Fibroblast of skin of right quadriceps (primary cell): ENCODE results near the gene FBH1.
"Not testable (repeated sequence)": the region's sequence is repeated elsewhere in the genome, so short reads cannot be mapped to it uniquely, and the experiment has no call there.

Experiments used
- DNase-seq: peaks from one replicate; pipeline ENCODE4 v3.0.0-alpha.2; 2013

Gene FBH1

GRCh38 chr10:5905854-5906507, 15.9 kb downstream of the FBH1 start:
- no peak for DNase-seq

DNA sequence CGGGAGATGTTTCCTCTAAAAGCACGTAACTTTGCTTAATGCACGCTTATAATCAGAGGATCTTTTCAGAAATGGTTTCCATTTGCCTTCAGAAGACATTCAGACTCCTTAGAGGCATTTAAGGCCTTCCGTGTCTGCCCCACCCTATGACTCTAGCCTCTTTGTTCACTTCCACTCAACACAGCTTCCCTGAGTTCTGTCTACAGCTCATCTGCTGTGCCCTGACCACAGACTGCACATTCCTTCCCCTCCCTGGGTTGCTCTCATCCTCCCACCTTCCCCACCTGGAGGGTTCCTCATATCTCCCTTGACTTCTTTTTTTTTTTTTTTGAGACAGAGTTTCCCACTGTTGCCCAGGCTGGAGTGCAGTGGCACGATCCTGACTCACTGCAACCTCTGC, 16.6 kb downstream of the FBH1 start:
- no peak for DNase-seq

- not testable (repeated sequence) for DNase-seq
Measured at GRCh38 chr10:5908676-5909075, 18.6 kb downstream of the FBH1 start.

DNA sequence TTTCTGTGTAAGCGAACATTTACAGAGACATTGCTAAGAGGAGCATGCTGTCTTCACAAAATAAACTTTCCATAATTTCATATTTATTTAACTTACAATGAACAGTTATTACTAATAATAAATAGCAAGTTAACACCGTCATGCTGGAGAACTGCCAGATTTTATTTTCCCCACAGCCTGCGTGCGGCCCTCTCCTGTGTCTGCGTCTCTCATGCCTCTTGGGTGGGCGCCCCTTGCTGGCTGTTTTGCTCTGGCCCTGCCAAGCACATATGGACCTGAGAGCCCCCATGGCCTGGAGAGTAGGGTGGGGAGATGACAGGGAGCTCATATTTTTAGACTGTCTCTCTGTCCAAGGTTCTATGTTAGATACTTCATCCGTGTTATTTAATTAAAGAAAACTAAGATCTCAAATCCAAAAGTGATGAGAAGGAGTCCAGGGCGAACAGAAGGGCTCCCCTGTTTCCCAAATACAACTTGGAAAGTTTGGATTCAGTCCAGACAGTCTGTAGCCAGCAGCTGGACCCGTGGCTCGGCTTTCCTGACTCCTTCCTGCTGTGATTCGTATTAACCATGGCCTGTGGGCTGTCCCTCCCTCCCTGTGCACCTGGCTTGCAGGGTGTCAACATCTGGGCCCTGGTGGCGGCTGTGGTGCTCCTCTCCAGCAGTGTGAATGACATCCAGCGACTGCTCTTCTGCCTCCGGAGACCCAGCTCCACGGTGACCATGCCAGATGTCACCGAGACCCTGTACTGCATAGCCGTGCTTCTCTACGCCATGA, 20.5 kb downstream of the FBH1 start:
- no peak for DNase-seq

DNA sequence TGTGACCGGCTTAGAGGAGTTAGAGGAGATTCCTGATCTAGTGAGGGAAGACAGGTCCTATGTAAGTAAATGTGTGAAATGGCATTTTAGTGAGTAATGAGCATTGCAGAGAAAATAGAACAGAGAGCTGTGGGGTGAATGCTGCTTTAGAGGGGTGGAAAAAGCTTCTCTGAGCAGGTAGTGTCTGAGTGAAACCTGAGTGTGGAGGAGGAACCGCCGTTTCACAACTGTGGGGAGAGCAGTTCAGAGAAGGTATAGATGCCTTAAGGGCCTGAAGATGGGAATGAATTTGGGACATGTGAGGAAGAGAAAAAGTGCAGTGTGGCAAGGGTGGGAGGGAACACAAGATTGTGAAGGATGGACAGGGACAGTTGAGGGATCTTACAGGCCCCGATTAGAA, 21.6 kb downstream of the FBH1 start:
- DNase-seq, result no peak

GRCh38 chr10:5913736-5914135, 23.7 kb downstream of the FBH1 start:
- DNase-seq, result no peak

DNA sequence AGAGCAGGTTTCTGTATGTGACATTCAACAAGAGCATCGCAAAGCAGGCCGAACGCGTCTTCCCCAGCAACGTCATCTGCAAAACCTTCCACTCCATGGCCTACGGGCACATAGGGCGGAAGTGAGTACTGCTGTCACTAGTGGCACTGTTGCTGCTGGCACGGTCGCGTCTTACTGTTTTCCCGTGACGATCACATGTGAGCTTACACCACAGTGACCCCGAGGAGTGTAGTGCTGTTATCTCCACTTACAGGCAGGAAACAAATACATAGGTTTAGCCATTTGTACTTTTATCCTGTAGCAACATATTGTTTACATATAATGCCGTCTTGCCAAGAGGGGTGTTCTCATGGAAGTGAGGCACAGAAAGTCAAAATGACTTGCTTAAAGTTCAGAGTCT, 25.4 kb downstream of the FBH1 start:
- no peak for DNase-seq

GRCh38 chr10:5917305-5917704, 27.3 kb downstream of the FBH1 start:
- DNase-seq, result no peak

- no peak for DNase-seq
Measured at GRCh38 chr10:5918763-5919162, 28.7 kb downstream of the FBH1 start.

DNA sequence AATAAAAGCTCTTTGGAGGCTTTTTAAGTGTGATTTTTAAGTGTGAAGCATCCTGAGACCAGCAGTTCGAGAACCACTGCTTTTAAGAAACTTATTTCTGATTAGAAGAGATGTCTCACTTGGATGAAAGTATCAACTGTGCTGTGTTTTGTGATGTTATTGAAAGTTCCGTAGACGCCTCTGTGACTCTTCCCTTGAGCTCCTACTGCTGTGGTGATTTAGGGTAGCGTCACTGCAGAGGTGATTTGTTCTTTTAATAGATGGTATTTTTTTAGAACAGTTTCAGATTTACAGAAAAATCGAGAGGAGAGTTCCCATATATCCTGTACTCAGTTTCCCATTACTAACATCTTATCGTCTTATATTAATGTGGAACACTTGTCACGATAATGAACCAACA, 29.5 kb downstream of the FBH1 start:
- DNase-seq, result no peak

DNA sequence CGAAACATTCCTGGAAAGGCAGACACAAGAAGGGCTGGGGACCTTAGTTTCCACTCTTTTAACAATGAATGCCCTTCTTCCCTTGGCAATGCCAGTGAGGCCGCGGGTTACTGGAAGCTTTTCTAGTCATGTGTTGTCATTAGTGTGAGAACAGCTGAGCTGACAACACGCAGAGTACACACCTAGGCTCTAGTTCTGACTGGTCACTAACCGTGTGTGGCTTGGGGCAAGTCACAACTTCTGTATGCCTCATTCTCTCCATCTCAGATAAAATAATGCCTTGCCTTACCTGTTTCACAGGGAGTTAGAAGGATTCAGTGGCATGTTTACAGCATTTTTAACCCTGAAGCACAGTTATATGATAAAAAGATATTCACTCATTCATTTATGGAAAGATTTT, 31.7 kb downstream of the FBH1 start:
- no peak for DNase-seq

DNA sequence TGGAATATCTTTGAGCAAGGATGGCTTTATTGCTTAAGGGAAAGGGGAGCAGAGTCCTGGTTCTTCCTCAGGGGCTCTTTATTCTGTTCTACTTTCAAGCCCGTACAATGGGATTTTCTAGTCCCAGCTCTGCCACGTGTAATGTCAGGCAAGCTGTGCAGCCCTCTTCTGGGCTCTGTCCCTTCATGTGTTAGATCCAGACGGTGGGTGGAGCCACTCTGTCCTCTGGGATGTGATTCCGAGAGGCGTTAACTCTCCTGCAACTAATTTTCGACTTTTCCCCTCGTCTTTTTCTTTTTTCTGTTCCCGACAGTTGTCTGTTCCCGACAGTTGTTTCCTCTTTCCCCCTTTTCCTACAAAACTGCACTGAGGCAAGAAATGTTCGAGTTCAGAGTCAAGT, 34.8 kb downstream of the FBH1 start:
- no peak for DNase-seq

DNA sequence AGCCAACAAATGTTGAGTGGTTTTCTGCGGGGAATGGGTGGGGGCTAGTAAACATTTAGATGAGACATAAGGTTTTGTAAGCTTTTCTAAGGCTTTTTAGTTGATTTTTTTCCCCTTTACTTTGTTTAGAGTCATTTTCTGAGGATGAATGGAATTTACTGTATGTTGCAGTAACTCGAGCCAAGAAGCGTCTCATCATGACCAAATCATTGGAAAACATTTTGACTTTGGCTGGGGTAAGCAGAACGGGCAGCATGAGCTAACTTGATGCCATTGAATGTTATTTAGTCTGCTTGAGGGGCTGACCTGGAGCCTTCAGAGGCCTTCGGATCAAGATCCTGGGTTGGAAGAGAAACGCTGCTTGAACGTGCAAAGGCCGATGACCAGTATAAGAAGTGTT, 37.3 kb downstream of the FBH1 start:
- peak; percentile 38 for DNase-seq

GRCh38 chr10:5929442-5929841, 39.4 kb downstream of the FBH1 start:
- DNase-seq, result no peak

GRCh38 chr10:5930272-5930671, 40.2 kb downstream of the FBH1 start:
- no peak for DNase-seq

DNA sequence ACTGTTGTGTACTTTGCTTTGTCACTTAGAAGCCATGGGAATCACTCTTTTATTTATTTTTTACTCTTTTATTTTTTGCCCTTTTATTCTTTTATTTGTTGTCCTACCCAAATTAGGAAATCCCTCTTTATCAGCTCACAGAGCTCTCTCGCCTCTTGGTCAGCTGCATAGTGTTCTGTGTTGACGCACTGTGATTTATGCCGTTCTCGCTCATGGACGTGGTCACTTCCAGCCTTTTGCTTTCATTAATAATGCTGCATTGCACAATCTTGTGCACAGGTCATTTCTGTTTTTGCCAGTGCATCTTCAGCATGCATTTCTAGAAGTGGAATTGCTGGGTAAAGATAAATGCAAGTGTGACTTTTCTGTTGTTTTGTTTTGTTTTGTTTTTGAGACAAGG, 42.3 kb downstream of the FBH1 start:
- no peak for DNase-seq

DNA sequence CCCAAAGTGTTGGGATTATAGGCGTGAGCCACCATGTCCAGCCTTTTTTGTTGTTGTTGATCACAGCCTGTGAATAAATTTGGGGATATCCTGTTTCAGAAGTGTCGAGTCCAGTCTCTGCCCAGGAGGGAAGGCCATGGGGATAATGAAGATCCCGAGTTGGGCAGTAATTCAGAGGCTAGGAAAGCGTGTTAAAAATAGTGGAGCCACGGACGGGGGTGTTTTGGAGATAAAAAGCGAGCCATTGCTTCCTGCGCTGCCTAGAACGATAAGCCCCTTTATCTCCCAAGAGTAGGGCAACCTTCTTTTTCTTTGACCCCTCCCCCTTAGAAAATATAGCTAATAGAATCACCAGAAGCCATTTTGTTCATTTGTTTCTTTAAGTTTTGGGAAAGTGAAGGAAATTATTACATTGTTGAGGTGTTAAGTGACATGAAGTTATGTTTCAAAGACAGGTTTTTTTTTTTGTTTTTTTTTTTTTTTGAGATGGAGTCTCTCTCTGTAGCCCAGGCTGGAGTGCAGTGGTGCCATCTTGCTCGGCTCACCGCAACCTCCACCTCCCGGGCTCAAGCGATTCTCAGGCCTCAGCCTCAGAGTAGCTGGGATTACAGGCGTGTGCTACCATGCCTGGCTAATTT, 44.0 kb downstream of the FBH1 start:
- no peak for DNase-seq

GRCh38 chr10:5935628-5936027, 45.6 kb downstream of the FBH1 start:
- DNase-seq, result no peak

DNA sequence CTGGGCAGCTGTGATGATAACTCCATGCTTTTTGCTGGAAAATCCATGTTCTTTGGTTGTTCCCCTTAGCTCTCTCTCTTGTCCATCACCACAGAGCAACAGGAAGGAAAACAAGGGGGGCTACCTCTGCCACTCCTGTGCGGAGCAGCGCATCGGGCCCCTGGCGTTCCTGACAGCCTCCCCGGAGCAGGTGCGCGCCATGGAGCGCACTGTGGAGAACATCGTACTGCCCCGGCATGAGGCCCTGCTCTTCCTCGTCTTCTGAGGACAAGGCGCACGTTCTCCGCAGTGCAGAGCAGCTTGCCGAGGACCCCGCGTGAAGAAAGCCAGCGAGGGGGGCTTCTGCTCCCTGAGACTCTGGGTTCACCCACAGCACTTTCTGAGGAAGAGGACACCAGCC, 47.0 kb downstream of the FBH1 start:
- no peak for DNase-seq

- DNase-seq, result no peak
Measured at GRCh38 chr10:5938291-5938690, 48.2 kb downstream of the FBH1 start.

- DNase-seq, result no peak
Measured at GRCh38 chr10:5940807-5941218, 50.8 kb downstream of the FBH1 start.

GRCh38 chr10:5941579-5941978, 51.5 kb downstream of the FBH1 start:
- DNase-seq, result no peak

GRCh38 chr10:5942001-5942400, 52.0 kb downstream of the FBH1 start:
- no peak for DNase-seq

DNA sequence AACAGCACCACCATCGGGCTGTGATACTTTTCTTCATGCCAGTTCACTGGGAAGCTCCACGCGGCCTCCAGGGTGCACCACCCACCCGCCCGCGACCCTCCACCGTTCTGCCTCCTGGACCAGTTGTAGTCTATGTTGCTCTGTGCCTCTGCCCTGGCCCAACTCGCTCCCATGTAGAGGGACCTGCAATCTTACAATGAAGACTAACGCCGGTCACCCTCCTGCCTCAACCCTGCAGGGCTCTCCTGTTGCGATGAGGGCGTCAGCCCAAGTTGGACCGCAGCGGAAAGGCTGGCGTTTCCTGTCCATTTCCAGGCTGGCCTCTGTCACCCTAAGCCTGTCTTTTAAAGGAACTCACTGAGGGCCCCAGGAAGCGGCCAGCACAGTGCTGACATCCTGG, 52.4 kb downstream of the FBH1 start:
- no peak for DNase-seq
